ENCODE data around the gene RPTOR. TPM values are rescaled to one million over a fixed set of nuclear protein-coding genes. Genes with fewer than 3 reads are reported as not detected.

The RPTOR gene
- total RNA-seq, 1 donor from 2014 or later = 62.4 TPM

GRCh38 chr17:80682372-80682771, 137.7 kb downstream of the RPTOR start:
- Mint-ChIP-seq H3K4me3 (ENCODE audit: low read depth) (no peak overlapping the region), H3K27ac (peak overlapping the region; percentile 49), H3K4me1 (ENCODE audit: low read depth) (peaks cover 38% of the 10 kb centered on the region), H3K27me3 (ENCODE audit: low read depth) (no peaks in the 10 kb centered on the region), H3K36me3 (ENCODE audit: low read depth) (peaks cover 24% of the 10 kb centered on the region), H3K9me3 (no peaks in the 10 kb centered on the region)
- intact Hi-C loops (cut with micrococcal nuclease) = no loop called here
- DNase-seq (ENCODE audit: low spot score) = no peak

- Mint-ChIP-seq H3K4me3 (ENCODE audit: low read depth) (no peak overlapping the region), H3K4me1 (ENCODE audit: low read depth) (peaks cover 25% of the 10 kb centered on the region), H3K36me3 (ENCODE audit: low read depth) (peaks cover 25% of the 10 kb centered on the region), H3K9me3 (no peaks in the 10 kb centered on the region), H3K27me3 (ENCODE audit: low read depth) (no peaks in the 10 kb centered on the region), H3K27ac (no peak overlapping the region)
- intact Hi-C loops (cut with micrococcal nuclease) = no loop called here
- no peak for DNase-seq (ENCODE audit: low spot score)
Measured at GRCh38 chr17:80683625-80684104, 139.0 kb downstream of the RPTOR start.

- H3K4me1 Mint-ChIP-seq (ENCODE audit: low read depth) = peaks cover 29% of the 10 kb centered on the region
- no peak overlapping the region for H3K4me3 Mint-ChIP-seq (ENCODE audit: low read depth)
- no peaks in the 10 kb centered on the region for H3K9me3 Mint-ChIP-seq
- no peaks in the 10 kb centered on the region for H3K27me3 Mint-ChIP-seq (ENCODE audit: low read depth)
- no peak for DNase-seq (ENCODE audit: low spot score)
- no peak overlapping the region for H3K27ac Mint-ChIP-seq
- H3K36me3 Mint-ChIP-seq (ENCODE audit: low read depth) = peaks cover 30% of the 10 kb centered on the region
- intact Hi-C loops (cut with micrococcal nuclease) = no loop called here
Measured at GRCh38 chr17:80687839-80688238, 143.2 kb downstream of the RPTOR start.

- Mint-ChIP-seq H3K27ac (no peak overlapping the region), H3K27me3 (ENCODE audit: low read depth) (no peaks in the 10 kb centered on the region), H3K4me3 (ENCODE audit: low read depth) (no peak overlapping the region), H3K9me3 (no peaks in the 10 kb centered on the region), H3K4me1 (ENCODE audit: low read depth) (peaks cover 26% of the 10 kb centered on the region), H3K36me3 (ENCODE audit: low read depth) (peaks cover 25% of the 10 kb centered on the region)
- no peak for DNase-seq (ENCODE audit: low spot score)
- intact Hi-C loops (cut with micrococcal nuclease) = no loop called here
Measured at GRCh38 chr17:80689129-80689619, 144.5 kb downstream of the RPTOR start.

GRCh38 chr17:80691784-80692183, 147.1 kb downstream of the RPTOR start:
- H3K9me3 Mint-ChIP-seq = no peaks in the 10 kb centered on the region
- intact Hi-C loops (cut with micrococcal nuclease) = no loop called here
- DNase-seq (ENCODE audit: low spot score) = no peak
- peaks cover 45% of the 10 kb centered on the region for H3K4me1 Mint-ChIP-seq (ENCODE audit: low read depth)
- no peaks in the 10 kb centered on the region for H3K27me3 Mint-ChIP-seq (ENCODE audit: low read depth)
- peaks cover 18% of the 10 kb centered on the region for H3K36me3 Mint-ChIP-seq (ENCODE audit: low read depth)
- no peak overlapping the region for H3K27ac Mint-ChIP-seq
- H3K4me3 Mint-ChIP-seq (ENCODE audit: low read depth) = no peak overlapping the region

- Mint-ChIP-seq H3K27ac (no peak overlapping the region), H3K4me3 (ENCODE audit: low read depth) (no peak overlapping the region), H3K9me3 (no peaks in the 10 kb centered on the region), H3K36me3 (ENCODE audit: low read depth) (peaks cover 23% of the 10 kb centered on the region), H3K27me3 (ENCODE audit: low read depth) (no peaks in the 10 kb centered on the region), H3K4me1 (ENCODE audit: low read depth) (peaks cover 45% of the 10 kb centered on the region)
- DNase-seq (ENCODE audit: low spot score) = no peak
- intact Hi-C loops (cut with micrococcal nuclease) = no loop called here
Measured at GRCh38 chr17:80692931-80693467, 148.4 kb downstream of the RPTOR start.

GRCh38 chr17:80693511-80693910, 148.9 kb downstream of the RPTOR start:
- Mint-ChIP-seq H3K27ac (no peak overlapping the region), H3K4me1 (ENCODE audit: low read depth) (peaks cover 45% of the 10 kb centered on the region), H3K4me3 (ENCODE audit: low read depth) (no peak overlapping the region), H3K27me3 (ENCODE audit: low read depth) (no peaks in the 10 kb centered on the region), H3K9me3 (no peaks in the 10 kb centered on the region), H3K36me3 (ENCODE audit: low read depth) (peaks cover 18% of the 10 kb centered on the region)
- intact Hi-C loops (cut with micrococcal nuclease) = no loop called here
- no peak for DNase-seq (ENCODE audit: low spot score)

- Mint-ChIP-seq H3K9me3 (no peaks in the 10 kb centered on the region), H3K36me3 (ENCODE audit: low read depth) (peaks cover 15% of the 10 kb centered on the region), H3K27me3 (ENCODE audit: low read depth) (no peaks in the 10 kb centered on the region), H3K27ac (peak overlapping the region; percentile 68), H3K4me1 (ENCODE audit: low read depth) (peaks cover 42% of the 10 kb centered on the region), H3K4me3 (ENCODE audit: low read depth) (no peak overlapping the region)
- intact Hi-C loops (cut with micrococcal nuclease) = no loop called here
- DNase-seq (ENCODE audit: low spot score) = no peak
Measured at GRCh38 chr17:80694085-80694991, 149.7 kb downstream of the RPTOR start.

GRCh38 chr17:80694992-80695912, 150.6 kb downstream of the RPTOR start:
- DNase-seq (ENCODE audit: low spot score) = no peak
- intact Hi-C loops (cut with micrococcal nuclease) = no loop called here
- Mint-ChIP-seq H3K36me3 (ENCODE audit: low read depth) (peaks cover 20% of the 10 kb centered on the region), H3K27ac (peak overlapping the region; percentile 68), H3K4me1 (ENCODE audit: low read depth) (peaks cover 38% of the 10 kb centered on the region), H3K9me3 (peaks cover 6% of the 10 kb centered on the region), H3K27me3 (ENCODE audit: low read depth) (no peaks in the 10 kb centered on the region), H3K4me3 (ENCODE audit: low read depth) (peak overlapping the region; percentile 13)

- Mint-ChIP-seq H3K36me3 (ENCODE audit: low read depth) (peaks cover 26% of the 10 kb centered on the region), H3K27ac (peak overlapping the region; percentile 68), H3K4me1 (ENCODE audit: low read depth) (peaks cover 33% of the 10 kb centered on the region), H3K9me3 (peaks cover 12% of the 10 kb centered on the region), H3K4me3 (ENCODE audit: low read depth) (no peak overlapping the region), H3K27me3 (ENCODE audit: low read depth) (no peaks in the 10 kb centered on the region)
- no peak for DNase-seq (ENCODE audit: low spot score)
- intact Hi-C loops (cut with micrococcal nuclease) = no loop called here
Measured at GRCh38 chr17:80695979-80696378, 151.3 kb downstream of the RPTOR start.

- Mint-ChIP-seq H3K27ac (no peak overlapping the region), H3K4me1 (ENCODE audit: low read depth) (peaks cover 29% of the 10 kb centered on the region), H3K36me3 (ENCODE audit: low read depth) (peaks cover 25% of the 10 kb centered on the region)
Measured at GRCh38 chr17:80696456-80696855, 151.8 kb downstream of the RPTOR start.

GRCh38 chr17:80696964-80697363, 152.3 kb downstream of the RPTOR start:
- no peak overlapping the region for H3K27ac Mint-ChIP-seq

More at GRCh38 chr17:80696456-80696855, 151.8 kb downstream of the RPTOR start:
- Mint-ChIP-seq H3K4me3 (ENCODE audit: low read depth) (no peak overlapping the region), H3K9me3 (peaks cover 12% of the 10 kb centered on the region), H3K27me3 (ENCODE audit: low read depth) (no peaks in the 10 kb centered on the region)
- intact Hi-C loops (cut with micrococcal nuclease) = no loop called here
- no peak for DNase-seq (ENCODE audit: low spot score)

More at GRCh38 chr17:80696964-80697363, 152.3 kb downstream of the RPTOR start:
- no peak for DNase-seq (ENCODE audit: low spot score)
- H3K27me3 Mint-ChIP-seq (ENCODE audit: low read depth) = no peaks in the 10 kb centered on the region
- H3K9me3 Mint-ChIP-seq = peaks cover 12% of the 10 kb centered on the region
- peaks cover 27% of the 10 kb centered on the region for H3K4me1 Mint-ChIP-seq (ENCODE audit: low read depth)
- H3K4me3 Mint-ChIP-seq (ENCODE audit: low read depth) = no peak overlapping the region
- intact Hi-C loops (cut with micrococcal nuclease) = no loop called here
- H3K36me3 Mint-ChIP-seq (ENCODE audit: low read depth) = peaks cover 22% of the 10 kb centered on the region
